SK-N-SH (cell line): ENCODE measurements around the gene DNAJC15. TPM values are rescaled to one million over a fixed set of nuclear protein-coding genes. Genes with fewer than 3 reads are reported as not detected.

ENCODE experiments used
- CTCF ChIA-PET: fragments of 300-600, 350-600 bp; formaldehyde crosslinking; extraction: SDS; loops from one replicate; lab custom pipeline; 2021; lab: Yijun Ruan, JAX
- POLR2A ChIA-PET: fragments of 350-600 bp; sonication (Branson Sonifier 250); formaldehyde crosslinking; extraction: SDS; loops from one replicate; lab custom pipeline; 2020; ENCODE audit warnings: antibody characterized with exemption, inconsistent platforms; lab: Yijun Ruan, JAX
- DNase-seq: peaks from one replicate; pipeline ENCODE4 v3.0.0; 2012
- H2AFZ ChIP-seq: fragments of 200-600 bp; sonication (generic); 2 replicates; pipeline ENCODE4 v1.8.1; 2016; ENCODE audit warnings: antibody characterized with exemption, mild to moderate bottlenecking, low read depth
- H3F3A ChIP-seq: fragments of 200-600 bp; sonication (generic); replicated peaks from 2 replicates; pipeline ENCODE3; 2016; ENCODE audit warnings: antibody characterized with exemption, mild to moderate bottlenecking; ENCODE audit not compliant: insufficient read depth
- H3K27ac ChIP-seq, 2 experiments: fragments of 200-500 bp in 1 of 2; fragments of 200-600 bp in 1 of 2; sonication (Bioruptor generic) in 1 of 2; sonication (generic), shearing (Covaris generic) in 1 of 2; 2 replicates each; pipeline versions ENCODE4 v1.5.1 to v1.6.1; 2014 to 2016; ENCODE audit warnings: low read depth in 2 of 2, inconsistent platforms in 1 of 2, low read length in 1 of 2, mild to moderate bottlenecking in 1 of 2, mixed read lengths in 1 of 2
- H3K27me3 ChIP-seq: fragments of 200-600 bp; sonication (generic), shearing (Covaris generic); 2 replicates; pipeline ENCODE4 v1.6.1; 2016; ENCODE audit warnings: mixed run types; ENCODE audit not compliant: insufficient read depth
- H3K36me3 ChIP-seq, 2 experiments: fragments of 200-500 bp in 1 of 2; fragments of 200-600 bp in 1 of 2; sonication (Bioruptor generic) in 1 of 2; sonication (generic) in 1 of 2; replicated peaks in 1 of 2; 2 replicates each; pipeline versions ENCODE3 to v1.5.1; 2014 to 2016; ENCODE audit warnings: low read length in 1 of 2, mild to moderate bottlenecking in 1 of 2; ENCODE audit not compliant: insufficient read depth in 2 of 2, control insufficient read depth in 1 of 2
- H3K4me1 ChIP-seq, 2 experiments: fragments of 200-500 bp in 1 of 2; fragments of 200-600 bp in 1 of 2; sonication (Bioruptor generic) in 1 of 2; sonication (generic), shearing (Covaris generic) in 1 of 2; 2 replicates each; pipeline versions ENCODE4 v1.5.1 to v1.6.1; 2014 to 2016; ENCODE audit warnings: low read depth in 1 of 2, low read length in 1 of 2, mixed run types in 1 of 2; ENCODE audit not compliant: insufficient read depth in 2 of 2, control insufficient read depth in 1 of 2
- H3K4me2 ChIP-seq: fragments of 200-600 bp; sonication (generic), shearing (Covaris generic); 2 replicates; pipeline ENCODE4 v1.6.1; 2017; ENCODE audit warnings: mixed run types
- H3K4me3 ChIP-seq, 2 experiments: fragments of 200-500 bp in 1 of 2; fragments of 200-600 bp in 1 of 2; sonication (Bioruptor generic) in 1 of 2; sonication (generic), shearing (Covaris generic) in 1 of 2; 2 replicates each; pipeline versions ENCODE4 v1.5.1 to v1.8.1; 2014 to 2016; ENCODE audit warnings: low read depth in 2 of 2, inconsistent platforms in 1 of 2, low read length in 1 of 2, mild to moderate bottlenecking in 1 of 2, mixed read lengths in 1 of 2, moderate library complexity in 1 of 2
- H3K79me2 ChIP-seq: fragments of 200-600 bp; sonication (generic); 2 replicates; pipeline ENCODE4 v1.8.1; 2017; ENCODE audit warnings: mild to moderate bottlenecking; ENCODE audit not compliant: insufficient read depth
- H3K9ac ChIP-seq: fragments of 200-600 bp; sonication (generic); 2 replicates; pipeline ENCODE4 v1.6.1; 2017; ENCODE audit warnings: mixed run types
- H3K9me2 ChIP-seq: fragments of 200-600 bp; sonication (generic); 2 replicates; pipeline ENCODE4 v1.6.1; 2017; ENCODE audit warnings: mixed run types
- H3K9me3 ChIP-seq: fragments of 200-600 bp; sonication (generic); 2 replicates; pipeline ENCODE4 v1.6.1; 2017; ENCODE audit warnings: mixed run types, mild to moderate bottlenecking, moderate library complexity
- H4K20me1 ChIP-seq: fragments of 200-600 bp; sonication (generic); 2 replicates; pipeline ENCODE4 v1.6.1; 2017; ENCODE audit warnings: mild to moderate bottlenecking, mixed run types; ENCODE audit not compliant: insufficient read depth
- CTCF ChIP-seq: fragments of 200-600 bp; sonication (generic); IDR thresholded peaks from 2 replicates; pipeline ENCODE4 v1.6.1; 2017; ENCODE audit warnings: antibody characterized with exemption, mild to moderate bottlenecking, moderate library complexity
- EZH2phosphoT487 ChIP-seq: fragments of 200-600 bp; sonication (generic); IDR thresholded peaks from 2 replicates; pipeline ENCODE4 v1.6.1; 2017; ENCODE audit warnings: low read depth, mixed run types, mild to moderate bottlenecking, antibody characterized with exemption, moderate library complexity, borderline replicate concordance
- FOSL2 ChIP-seq: IDR thresholded peaks from 2 replicates; pipeline ENCODE4 v1.4.0; 2012; ENCODE audit warnings: low read depth, mild to moderate bottlenecking, moderate library complexity, borderline replicate concordance
- FOXM1 ChIP-seq: IDR thresholded peaks from 2 replicates; pipeline ENCODE4 v1.4.0; 2012; ENCODE audit warnings: low read depth, mild to moderate bottlenecking
- GABPA ChIP-seq: IDR thresholded peaks from 2 replicates; pipeline ENCODE4 v1.4.0; 2012; ENCODE audit warnings: low read depth, mild to moderate bottlenecking
- MAX ChIP-seq: IDR thresholded peaks from 2 replicates; pipeline ENCODE4 v1.4.0; 2012; ENCODE audit warnings: low read depth
- MEF2A ChIP-seq: IDR thresholded peaks from 2 replicates; pipeline ENCODE4 v1.4.0; 2012; ENCODE audit warnings: low read depth, borderline replicate concordance
- MXI1 ChIP-seq: IDR thresholded peaks from 2 replicates; pipeline ENCODE4 v1.6.1; 2012; ENCODE audit warnings: mild to moderate bottlenecking, low read depth, low read length, improper control_type of control experiment
- NFIC ChIP-seq: IDR thresholded peaks from 2 replicates; pipeline ENCODE4 v1.4.0; 2012; ENCODE audit warnings: borderline replicate concordance
- NRF1 ChIP-seq: IDR thresholded peaks from 2 replicates; pipeline ENCODE4 v1.6.1; 2012; ENCODE audit warnings: low read depth, mild to moderate bottlenecking, low read length
- PBX3 ChIP-seq: IDR thresholded peaks from 2 replicates; pipeline ENCODE4; 2012
- REST ChIP-seq: IDR thresholded peaks from 2 replicates; pipeline ENCODE4 v1.6.1; 2012; ENCODE audit warnings: mild to moderate bottlenecking, low read depth, low read length, moderate library complexity
- RFX5 ChIP-seq: IDR thresholded peaks from 2 replicates; pipeline ENCODE4 v1.6.1; 2012; ENCODE audit warnings: mild to moderate bottlenecking, improper control_type of control experiment, low read length
- RXRA ChIP-seq: IDR thresholded peaks from 2 replicates; pipeline ENCODE4 v1.4.0; 2012; ENCODE audit warnings: low read depth, mild to moderate bottlenecking, borderline replicate concordance
- SMC3 ChIP-seq: IDR thresholded peaks from 2 replicates; pipeline ENCODE4 v1.6.1; 2012; ENCODE audit warnings: low read depth, low read length, improper control_type of control experiment
- TCF12 ChIP-seq: IDR thresholded peaks from 2 replicates; pipeline ENCODE4 v1.4.0; 2012
- TEAD4 ChIP-seq: IDR thresholded peaks from 2 replicates; pipeline ENCODE4 v1.4.0; 2012; ENCODE audit warnings: mild to moderate bottlenecking, borderline replicate concordance; ENCODE audit not compliant: insufficient read depth
- USF1 ChIP-seq: IDR thresholded peaks from 2 replicates; pipeline ENCODE4 v1.4.0; 2012; ENCODE audit warnings: low read depth, borderline replicate concordance
- USF2 ChIP-seq: fragments of 150-350 bp; IDR thresholded peaks from 2 replicates; pipeline ENCODE4 v1.6.1; 2017; ENCODE audit warnings: antibody characterized with exemption, low read length, low read depth, borderline replicate concordance
- WGBS: methylation state at CpG from one replicate; pipeline ENCODE4 v1.1.6; 2017; ENCODE audit warnings: low lambda C conversion rate; 5-methylcytosine and 5-hydroxymethylcytosine counted together
- polyA plus RNA-seq, 3 experiments: library from polyadenylated mRNA; depleted of rRNA; stranded (reverse); fragments of >200 nt; gene quantifications; 2 replicates each; pipeline ENCODE4 v1.2.3, GENCODE V29; 2012

Gene DNAJC15
- polyA plus RNA-seq, 1 of the 3 experiments (the other 2 are of a cell fraction), result 18.4 TPM

GRCh38 chr13:42977219-42977659 is 46.1 kb upstream of the DNAJC15 start:
- Histone ChIP-seq H3K4me3 (no peak overlapping the region), H4K20me1 (no peaks in the 10 kb centered on the region), H3F3A (no peaks in the 10 kb centered on the region), H3K4me2 (no peak overlapping the region), H3K27me3 (no peaks in the 10 kb centered on the region), H3K9me2 (no peaks in the 10 kb centered on the region), H2AFZ (no peak overlapping the region), H3K79me2 (no peaks in the 10 kb centered on the region), H3K9me3 (no peaks in the 10 kb centered on the region), H3K9ac (no peak overlapping the region), H3K36me3 (no peaks in the 10 kb centered on the region), H3K4me1 (no peaks in the 10 kb centered on the region), H3K27ac (no peak overlapping the region)
- CTCF ChIA-PET, result no interaction called here
- 97% methylated on average over 1 of the region's 1 CpG for WGBS
- no peak for TF ChIP-seq USF1
- no peak for TF ChIP-seq MEF2A
- no peak for TF ChIP-seq RFX5
- TF ChIP-seq MAX, result no peak
- TF ChIP-seq CTCF, result no peak
- no peak for TF ChIP-seq NRF1
- no peak for TF ChIP-seq NFIC
- no peak for TF ChIP-seq TEAD4
- no peak for TF ChIP-seq TCF12
- no peak for TF ChIP-seq FOXM1
- no peak for TF ChIP-seq EZH2phosphoT487
- no peak for TF ChIP-seq FOSL2
- TF ChIP-seq PBX3, result no peak
- TF ChIP-seq RXRA, result no peak
- no peak for TF ChIP-seq MXI1
- no peak for TF ChIP-seq SMC3
- TF ChIP-seq USF2, result no peak
- no peak for TF ChIP-seq REST
- TF ChIP-seq GABPA, result no peak
- POLR2A ChIA-PET, result no interaction called here
- no peak for DNase-seq
